ENCODE measurements around the gene TMED4. TPM values are rescaled to one million over a fixed set of nuclear protein-coding genes. Genes with fewer than 3 reads are reported as not detected.

TMED4 gene
- total RNA-seq, 1 experiment from 2014 or later, result 49.7 TPM

- TF ChIP-seq, protein P1, sequence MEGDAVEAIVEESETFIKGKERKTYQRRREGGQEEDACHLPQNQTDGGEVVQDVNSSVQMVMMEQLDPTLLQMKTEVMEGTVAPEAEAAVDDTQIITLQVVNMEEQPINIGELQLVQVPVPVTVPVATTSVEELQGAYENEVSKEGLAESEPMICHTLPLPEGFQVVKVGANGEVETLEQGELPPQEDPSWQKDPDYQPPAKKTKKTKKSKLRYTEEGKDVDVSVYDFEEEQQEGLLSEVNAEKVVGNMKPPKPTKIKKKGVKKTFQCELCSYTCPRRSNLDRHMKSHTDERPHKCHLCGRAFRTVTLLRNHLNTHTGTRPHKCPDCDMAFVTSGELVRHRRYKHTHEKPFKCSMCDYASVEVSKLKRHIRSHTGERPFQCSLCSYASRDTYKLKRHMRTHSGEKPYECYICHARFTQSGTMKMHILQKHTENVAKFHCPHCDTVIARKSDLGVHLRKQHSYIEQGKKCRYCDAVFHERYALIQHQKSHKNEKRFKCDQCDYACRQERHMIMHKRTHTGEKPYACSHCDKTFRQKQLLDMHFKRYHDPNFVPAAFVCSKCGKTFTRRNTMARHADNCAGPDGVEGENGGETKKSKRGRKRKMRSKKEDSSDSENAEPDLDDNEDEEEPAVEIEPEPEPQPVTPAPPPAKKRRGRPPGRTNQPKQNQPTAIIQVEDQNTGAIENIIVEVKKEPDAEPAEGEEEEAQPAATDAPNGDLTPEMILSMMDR (IDR thresholded peaks at IDR 0.05; ENCODE audit: unreplicated experiment), result no peak
- peak overlapping the region; percentile 95 for H3K27ac Mint-ChIP-seq (ENCODE audit: low read depth, unreplicated experiment)
- peaks cover 21% of the 10 kb centered on the region for H3K4me1 Mint-ChIP-seq (ENCODE audit: insufficient read depth, unreplicated experiment)
- no peaks in the 10 kb centered on the region for H3K27me3 Mint-ChIP-seq (ENCODE audit: insufficient read depth, unreplicated experiment)
- BruUV-seq (replicated peaks), result TSS peak; percentile 48
- ChIA-PET POLR2A (interaction anchor here (0.7 to 4.5 kb wide), 28 partner anchors 7 to 556 kb away, joined by 3 to 69 read pairs (median 4); partner anchors contain the start of genes DBNL, H2AZ2, NUDCD3 and OGDH), CTCF (interaction anchor here (0.6 to 3.9 kb wide), 2 partner anchors 10 to 11 kb away, joined by 6 to 23 read pairs; no protein-coding TSS in a partner anchor)
- no peak for DNase-seq (ENCODE audit: unreplicated experiment)
- peaks cover 79% of the 10 kb centered on the region for H3K36me3 Mint-ChIP-seq (ENCODE audit: insufficient read depth, unreplicated experiment)
- no peaks in the 10 kb centered on the region for H3K9me3 Mint-ChIP-seq (ENCODE audit: unreplicated experiment)
- peak overlapping the region; percentile 98 for H3K4me3 Mint-ChIP-seq (ENCODE audit: unreplicated experiment)
- intact Hi-C loops (cut with micrococcal nuclease), result no loop called here
Measured at GRCh38 chr7:44574287-44574872, 7.7 kb downstream of the TMED4 start.

- BruUV-seq (replicated peaks), result no TSS peak
- POLR2A ChIA-PET, result interaction anchor here (0.5 to 4.5 kb wide), 33 partner anchors 8 to 562 kb away, joined by 3 to 69 read pairs (median 4); partner anchors contain the start of genes DBNL, H2AZ2, NUDCD3 and OGDH
- intact Hi-C loops (cut with micrococcal nuclease), result no loop called here
- Mint-ChIP-seq H3K36me3 (ENCODE audit: insufficient read depth, unreplicated experiment) (peaks cover 79% of the 10 kb centered on the region), H3K9me3 (ENCODE audit: unreplicated experiment) (no peaks in the 10 kb centered on the region), H3K4me1 (ENCODE audit: insufficient read depth, unreplicated experiment) (peaks cover 21% of the 10 kb centered on the region), H3K27ac (ENCODE audit: low read depth, unreplicated experiment) (peak within 1 kb of the TSS; percentile 95), H3K27me3 (ENCODE audit: insufficient read depth, unreplicated experiment) (no peaks in the 10 kb centered on the region), H3K4me3 (ENCODE audit: unreplicated experiment) (peak within 1 kb of the TSS; percentile 98)
- CTCF ChIA-PET, result interaction anchor here (0.6 to 3.9 kb wide), 6 partner anchors 10 to 333 kb away, joined by 3 to 23 read pairs (median 3); no protein-coding TSS in a partner anchor
- DNase-seq (ENCODE audit: unreplicated experiment), result peak; percentile 94
- TF ChIP-seq, protein P1 (IDR thresholded peaks at IDR 0.05; ENCODE audit: unreplicated experiment), result no peak
Measured at GRCh38 chr7:44573464-44574286, 8.4 kb downstream of the TMED4 start, which contains the start of gene DDX56. Gene DDX56, minus strand, starts transcription at chr7:44573908. Its CDS starts 13 bp downstream, at chr7:44573895.

DNA sequence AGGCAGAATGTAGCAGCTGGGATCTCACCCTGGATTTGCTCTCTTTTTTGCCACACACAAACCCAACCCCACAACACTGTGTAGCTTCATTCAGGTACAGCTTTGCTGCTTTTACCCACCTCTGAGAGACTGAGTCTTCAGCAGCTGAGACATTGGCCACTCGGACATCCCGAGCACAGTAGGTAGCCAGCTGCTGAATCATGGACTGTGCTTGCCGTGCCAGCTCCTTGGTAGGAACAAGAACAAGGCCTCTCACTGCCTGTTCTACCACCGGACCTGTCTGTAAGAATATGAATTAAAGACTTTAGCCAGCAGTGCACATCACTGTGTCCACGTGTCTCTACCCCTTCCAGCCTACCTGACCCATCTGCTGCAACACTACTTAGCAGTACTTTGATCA lies 9.3 kb downstream of the TMED4 start:
- DNase-seq (ENCODE audit: unreplicated experiment), result no peak
- H3K4me1 Mint-ChIP-seq (ENCODE audit: insufficient read depth, unreplicated experiment), result peaks cover 21% of the 10 kb centered on the region
- H3K36me3 Mint-ChIP-seq (ENCODE audit: insufficient read depth, unreplicated experiment), result peaks cover 79% of the 10 kb centered on the region
- H3K27ac Mint-ChIP-seq (ENCODE audit: low read depth, unreplicated experiment), result peak overlapping the region; percentile 95
- H3K27me3 Mint-ChIP-seq (ENCODE audit: insufficient read depth, unreplicated experiment), result no peaks in the 10 kb centered on the region
- TF ChIP-seq, protein P1 (IDR thresholded peaks at IDR 0.05; ENCODE audit: unreplicated experiment), result no peak
- no peaks in the 10 kb centered on the region for H3K9me3 Mint-ChIP-seq (ENCODE audit: unreplicated experiment)
- ChIA-PET CTCF (interaction anchor here (0.6 to 3.9 kb wide), 10 partner anchors 9 to 442 kb away, joined by 3 to 23 read pairs (median 3); no protein-coding TSS in a partner anchor), POLR2A (interaction anchor here (0.5 to 4.5 kb wide), 21 partner anchors 9 to 563 kb away, joined by 3 to 69 read pairs (median 6); partner anchors contain the start of genes H2AZ2, NUDCD3, OGDH and PPIA)
- intact Hi-C loops (cut with micrococcal nuclease), result no loop called here
- BruUV-seq (replicated peaks), result no TSS peak
- peak overlapping the region; percentile 98 for H3K4me3 Mint-ChIP-seq (ENCODE audit: unreplicated experiment)

DNA sequence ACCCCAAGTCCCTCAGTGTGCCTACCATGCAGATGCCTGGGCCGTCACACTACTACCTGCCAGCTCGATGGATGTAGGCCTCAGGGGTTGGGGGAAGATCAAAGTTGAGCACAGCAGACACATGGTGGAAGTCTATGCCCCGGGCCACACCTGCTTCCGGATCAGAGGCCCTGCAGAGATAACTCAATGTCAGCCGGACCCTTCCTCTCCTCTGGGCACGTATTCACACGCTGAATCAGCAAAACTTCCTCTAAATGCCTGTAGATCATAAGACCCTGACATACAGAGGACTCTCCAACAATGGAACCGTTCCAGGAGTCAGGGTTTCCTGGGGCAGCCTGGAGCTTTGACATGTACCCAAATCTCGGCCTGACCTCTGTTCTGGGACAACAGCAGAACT lies 12.1 kb downstream of the TMED4 start:
- Mint-ChIP-seq H3K27ac (ENCODE audit: low read depth, unreplicated experiment) (no peak overlapping the region), H3K4me3 (ENCODE audit: unreplicated experiment) (no peak overlapping the region), H3K4me1 (ENCODE audit: insufficient read depth, unreplicated experiment) (peaks cover 18% of the 10 kb centered on the region), H3K36me3 (ENCODE audit: insufficient read depth, unreplicated experiment) (peaks cover 83% of the 10 kb centered on the region), H3K9me3 (ENCODE audit: unreplicated experiment) (no peaks in the 10 kb centered on the region), H3K27me3 (ENCODE audit: insufficient read depth, unreplicated experiment) (no peaks in the 10 kb centered on the region)
- DNase-seq (ENCODE audit: unreplicated experiment), result no peak
- intact Hi-C loops (cut with micrococcal nuclease), result no loop called here
- ChIA-PET POLR2A (interaction anchor here (0.5 kb wide), 1 partner anchor 63 kb away, joined by 3 read pairs; no protein-coding TSS in a partner anchor), CTCF (interaction anchor here (0.5 to 0.6 kb wide), 2 partner anchors 79 to 463 kb away, joined by 4 read pairs; no protein-coding TSS in a partner anchor)
- TF ChIP-seq, protein P1 (IDR thresholded peaks at IDR 0.05; ENCODE audit: unreplicated experiment), result no peak
- no TSS peak for BruUV-seq (replicated peaks)
